Right cardiac atrium (tissue), 5 donors: ENCODE results near the gene SYNE1. TPM values are rescaled to one million over a fixed set of nuclear protein-coding genes. Genes with fewer than 3 reads are reported as not detected.
A peak's percentile ranks its signal among the peaks of the same experiment; 100 is the strongest.

Experiments
- ATAC-seq, 2 donors: fragments of 200-7000 bp; cut with Tn5 transposase; one replicate each; pipeline versions ENCODE4 v1.8.0 to v1.9.1; 2020; ENCODE audit warnings: moderate library complexity in 2 of 2, mild to moderate bottlenecking in 1 of 2
- DNase-seq, 3 donors: peaks; one replicate each; pipeline ENCODE4 v3.0.0-alpha.2; 2020
- H3K27ac ChIP-seq: one replicate; pipeline ENCODE4 v1.5.1; 2013; ENCODE audit warnings: mild to moderate bottlenecking, low read length, control low read depth, moderate library complexity
- H3K27me3 ChIP-seq: one replicate; pipeline ENCODE4 v1.6.1; 2013; ENCODE audit not compliant: control insufficient read depth, insufficient read depth
- H3K4me1 ChIP-seq: one replicate; pipeline ENCODE4 v1.6.1; 2013; ENCODE audit warnings: low read length; ENCODE audit not compliant: control insufficient read depth, insufficient read depth
- H3K4me3 ChIP-seq: one replicate; pipeline ENCODE4 v1.5.1; 2013; ENCODE audit warnings: low read length, control low read depth
- H3K9me3 ChIP-seq: one replicate; pipeline ENCODE4 v1.6.1; 2013; ENCODE audit warnings: low read length; ENCODE audit not compliant: control insufficient read depth
- WGBS: extraction: QIAGEN DNeasy Blood & Tissue Kit; methylation state at CpG from one replicate; pipeline ENCODE4 v1.1.7; 2013; 5-methylcytosine and 5-hydroxymethylcytosine counted together
- intact Hi-C, 4 donors: fragments of 100-400 bp; cut with DNase I; formaldehyde crosslinking; loops; one replicate each; pipeline versions ENCODE4 v1.11.0 to v1.14.0; 2022 to 2023
- polyA plus RNA-seq: library from polyadenylated mRNA; stranded (reverse); fragments of 200-250 nt; gene quantifications from one replicate; pipeline ENCODE4 v1.2.3, GENCODE V29; 2013
- total RNA-seq, 4 donors: library from RNA; stranded (reverse); fragmentation: NEBNext Ultra II Directional; extraction: Animal tissue kit (Norgen Biotek cat#: 25700); gene quantifications; one replicate each; pipeline ENCODE4 v1.2.1, GENCODE V29; 2021
- donor health status: healthy with polysubstance abuse.
- donor health status: DM: no; HTN: yes; CAD: no.
- donor health status: DM: no; HTN: no; CAD: no.
- donor health status: DM: no; HTN: yes; CAD: no; lungs with severe emphysema.
- donor health status: DM: yes; HTN: yes; CAD: no.

SYNE1 gene
- total and polyA plus RNA-seq, 5 donors, result 71.7 to 162 (median 116) TPM

GRCh38 chr6:152250127-152250526 is 387.0 kb downstream of the SYNE1 start:
- DNase-seq (no peak), ATAC-seq (no peak)
- no peaks in the 10 kb centered on the region for H3K9me3 ChIP-seq
- intact Hi-C loops, result no loop called here
- no peak overlapping the region for H3K4me3 ChIP-seq
- H3K27ac ChIP-seq, result no peak overlapping the region
- H3K4me1 ChIP-seq, result peaks cover 6% of the 10 kb centered on the region
- whole genome bisulfite sequencing, result 98% methylated on average over 3 of the region's 3 CpGs
- no peaks in the 10 kb centered on the region for H3K27me3 ChIP-seq

- no peak overlapping the region for H3K27ac ChIP-seq
- H3K4me1 ChIP-seq, result peaks cover 6% of the 10 kb centered on the region
- WGBS, result 24% methylated on average over 2 of the region's 2 CpGs
- no peaks in the 10 kb centered on the region for H3K9me3 ChIP-seq
- no peak for DNase-seq
- no peaks in the 10 kb centered on the region for H3K27me3 ChIP-seq
- H3K4me3 ChIP-seq, result no peak overlapping the region
- ATAC-seq, result no peak
- intact Hi-C loops, result no loop called here
These were observed 388.2 kb downstream of the SYNE1 start for GRCh38 chr6:152248980-152249379.

- Histone ChIP-seq H3K27ac (peak overlapping the region; percentile 70), H3K4me1 (peaks cover 6% of the 10 kb centered on the region), H3K4me3 (no peak overlapping the region), H3K9me3 (no peaks in the 10 kb centered on the region), H3K27me3 (no peaks in the 10 kb centered on the region)
- DNase-seq (no peak), ATAC-seq (peak; percentile 60 to 61)
- WGBS, result 76% methylated on average over 4 of the region's 4 CpGs
- intact Hi-C loops, result no loop called here
These were observed 390.4 kb downstream of the SYNE1 start for GRCh38 chr6:152246554-152247337.

GRCh38 chr6:152244998-152245630 is 392.0 kb downstream of the SYNE1 start:
- WGBS, result 51% methylated on average over 4 of the region's 4 CpGs
- intact Hi-C loops, result no loop called here
- H3K4me1 ChIP-seq, result peaks cover 6% of the 10 kb centered on the region
- DNase-seq (no peak), ATAC-seq (peak; percentile 40 to 42)
- H3K27ac ChIP-seq, result peak overlapping the region; percentile 92
- H3K4me3 ChIP-seq, result no peak overlapping the region
- no peaks in the 10 kb centered on the region for H3K9me3 ChIP-seq
- H3K27me3 ChIP-seq, result no peaks in the 10 kb centered on the region

GRCh38 chr6:152241013-152241766 is 396.0 kb downstream of the SYNE1 start:
- intact Hi-C loops, result no loop called here
- DNase-seq (no peak), ATAC-seq (peak in 1 of 2 donors; percentile 25)
- H3K27ac ChIP-seq, result no peak overlapping the region
- H3K4me1 ChIP-seq, result peaks cover 3% of the 10 kb centered on the region
- H3K9me3 ChIP-seq, result no peaks in the 10 kb centered on the region
- 66% methylated on average over 7 of the region's 7 CpGs for WGBS
- H3K27me3 ChIP-seq, result no peaks in the 10 kb centered on the region
- H3K4me3 ChIP-seq, result no peak overlapping the region

GRCh38 chr6:152240436-152240835 is 396.7 kb downstream of the SYNE1 start:
- 76% methylated on average over 3 of the region's 3 CpGs for WGBS
- ATAC-seq (no peak), DNase-seq (no peak)
- H3K27ac ChIP-seq, result no peak overlapping the region
- H3K27me3 ChIP-seq, result no peaks in the 10 kb centered on the region
- H3K9me3 ChIP-seq, result no peaks in the 10 kb centered on the region
- H3K4me3 ChIP-seq, result no peak overlapping the region
- intact Hi-C loops, result no loop called here
- no peaks in the 10 kb centered on the region for H3K4me1 ChIP-seq

- intact Hi-C loops, result no loop called here
- WGBS, result 84% methylated on average over 8 of the region's 8 CpGs
- Histone ChIP-seq H3K27me3 (no peaks in the 10 kb centered on the region), H3K9me3 (no peaks in the 10 kb centered on the region), H3K27ac (no peak overlapping the region), H3K4me1 (no peaks in the 10 kb centered on the region), H3K4me3 (no peak overlapping the region)
- DNase-seq (no peak), ATAC-seq (no peak)
These were observed 400.6 kb downstream of the SYNE1 start for GRCh38 chr6:152236370-152237097.

- Histone ChIP-seq H3K27ac (peak overlapping the region; percentile 30), H3K4me3 (no peak overlapping the region)
- ATAC-seq, result peak in 1 of 2 donors; percentile 21
These were observed 403.4 kb downstream of the SYNE1 start for GRCh38 chr6:152233547-152234320.

GRCh38 chr6:152232501-152233151 is 404.5 kb downstream of the SYNE1 start:
- no peaks in the 10 kb centered on the region for H3K27me3 ChIP-seq
- ATAC-seq (peak; percentile 89 to 93), DNase-seq (peak; percentile 27 to 76 (median 59))
- 30% methylated on average over 5 of the region's 5 CpGs for WGBS
- no peaks in the 10 kb centered on the region for H3K4me1 ChIP-seq
- no peaks in the 10 kb centered on the region for H3K9me3 ChIP-seq
- no peak overlapping the region for H3K4me3 ChIP-seq
- intact Hi-C loops, result no loop called here
- no peak overlapping the region for H3K27ac ChIP-seq

More at GRCh38 chr6:152233547-152234320, 403.4 kb downstream of the SYNE1 start:
- intact Hi-C loops, result no loop called here
- Histone ChIP-seq H3K27me3 (no peaks in the 10 kb centered on the region), H3K9me3 (no peaks in the 10 kb centered on the region), H3K4me1 (no peaks in the 10 kb centered on the region)
- no peak for DNase-seq
- 90% methylated on average over 17 of the region's 17 CpGs for WGBS

DNA sequence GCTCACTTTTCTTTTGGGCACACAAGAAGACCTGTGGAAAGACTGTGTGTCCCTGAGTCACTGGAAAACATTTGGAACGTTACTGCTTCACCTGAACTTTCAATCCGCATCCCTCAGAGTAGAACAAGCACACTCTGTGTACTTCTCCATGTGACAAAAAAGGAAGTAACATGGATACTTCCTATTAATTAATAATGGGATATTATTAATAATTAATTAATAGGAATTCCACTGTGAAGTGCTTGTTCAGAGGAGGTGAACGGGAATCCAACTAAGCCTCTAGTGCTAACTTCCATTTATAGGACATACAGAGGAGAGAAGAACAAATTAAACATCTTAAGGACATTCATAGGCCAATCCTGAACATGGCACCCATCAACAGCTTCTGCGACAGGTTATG is 407.8 kb downstream of the SYNE1 start:
- Histone ChIP-seq H3K4me3 (no peak overlapping the region), H3K27me3 (no peaks in the 10 kb centered on the region), H3K27ac (no peak overlapping the region), H3K9me3 (no peaks in the 10 kb centered on the region), H3K4me1 (no peaks in the 10 kb centered on the region)
- intact Hi-C loops, result no loop called here
- WGBS, result 71% methylated on average over 4 of the region's 4 CpGs
- ATAC-seq (no peak), DNase-seq (no peak)
